ENCODE measurements around the gene IGFBP2. TPM values are rescaled to one million over a fixed set of nuclear protein-coding genes. Genes with fewer than 3 reads are reported as not detected.

Gene IGFBP2
- total RNA-seq, 1 donor from 2014 or later = 208 TPM

DNA sequence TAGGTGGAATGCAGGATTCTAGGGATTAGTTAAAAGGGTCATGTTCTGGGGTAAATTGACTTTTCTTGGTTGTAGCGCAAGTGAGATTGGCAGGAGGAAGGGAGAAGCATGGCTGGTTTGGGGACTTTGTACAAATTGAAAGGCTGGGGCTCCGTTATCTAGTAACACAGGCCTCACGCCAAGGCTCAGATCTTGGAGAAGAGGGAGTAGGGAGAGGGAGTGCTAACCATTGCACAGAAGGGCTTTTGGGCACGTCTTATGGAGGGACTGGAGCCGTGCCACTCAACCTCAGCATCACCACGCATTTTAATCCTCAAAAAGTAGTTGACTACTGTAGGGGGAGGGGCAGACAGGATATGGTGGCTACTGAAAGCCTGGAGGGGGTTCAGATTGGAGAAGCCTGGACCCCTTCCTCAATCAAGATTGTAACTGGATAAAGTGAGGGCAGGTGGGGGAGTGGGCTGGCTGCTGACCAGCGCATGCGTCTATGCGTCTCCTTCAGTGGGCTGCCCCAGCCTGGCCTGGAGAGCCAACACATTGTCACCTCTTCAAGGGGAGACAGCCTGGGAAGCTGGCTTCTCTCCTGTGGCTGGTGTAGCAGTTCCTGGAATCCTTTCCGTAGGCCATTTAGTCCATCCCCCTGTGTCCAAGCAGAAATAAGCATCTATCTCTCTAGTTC is 47.9 kb downstream of the IGFBP2 start:
- peaks cover 9% of the 10 kb centered on the region for H3K4me1 Mint-ChIP-seq (ENCODE audit: low read depth, unreplicated experiment)

GRCh38 chr2:216681683-216682082 is 48.5 kb downstream of the IGFBP2 start:
- no peaks in the 10 kb centered on the region for H3K36me3 Mint-ChIP-seq (ENCODE audit: unreplicated experiment)
- no peak overlapping the region for H3K27ac Mint-ChIP-seq (ENCODE audit: unreplicated experiment)
- no peak overlapping the region for H3K4me3 Mint-ChIP-seq (ENCODE audit: unreplicated experiment)
- no peak for DNase-seq
- H3K27me3 Mint-ChIP-seq (ENCODE audit: unreplicated experiment) = peaks cover 5% of the 10 kb centered on the region
- no peak for TF ChIP-seq CTCF (IDR thresholded peaks at IDR 0.05; ENCODE audit: partially characterized antibody, unreplicated experiment)
- peaks cover 6% of the 10 kb centered on the region for H3K9me3 Mint-ChIP-seq (ENCODE audit: unreplicated experiment)
- H3K4me1 Mint-ChIP-seq (ENCODE audit: low read depth, unreplicated experiment) = peaks cover 9% of the 10 kb centered on the region

More for the DNA sequence above, 47.9 kb downstream of the IGFBP2 start:
- Mint-ChIP-seq H3K4me3 (ENCODE audit: unreplicated experiment) (no peak overlapping the region), H3K36me3 (ENCODE audit: unreplicated experiment) (no peaks in the 10 kb centered on the region), H3K9me3 (ENCODE audit: unreplicated experiment) (peaks cover 6% of the 10 kb centered on the region), H3K27ac (ENCODE audit: unreplicated experiment) (no peak overlapping the region), H3K27me3 (ENCODE audit: unreplicated experiment) (peaks cover 5% of the 10 kb centered on the region)
- DNase-seq = no peak
- no peak for TF ChIP-seq CTCF (IDR thresholded peaks at IDR 0.05; ENCODE audit: partially characterized antibody, unreplicated experiment)

DNA sequence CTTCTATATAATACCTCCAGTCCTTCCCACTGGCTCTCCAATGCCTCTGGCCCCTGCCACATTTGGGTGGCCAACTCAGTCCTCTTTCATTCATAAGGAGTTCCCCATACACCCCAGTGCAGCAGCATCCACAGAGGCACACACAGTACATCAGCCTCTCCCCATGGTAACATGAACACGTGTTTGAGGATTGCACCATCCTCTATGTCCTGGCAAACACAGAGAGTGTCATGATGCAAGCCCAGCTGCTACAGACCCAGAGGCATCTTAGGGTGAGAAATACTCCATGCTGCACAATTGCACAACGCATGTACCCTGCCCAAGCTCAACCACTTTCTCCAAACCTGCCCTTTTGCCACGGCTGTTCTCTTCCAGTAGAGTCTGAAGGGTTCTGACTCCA is 50.6 kb downstream of the IGFBP2 start:
- TF ChIP-seq CTCF (IDR thresholded peaks at IDR 0.05; ENCODE audit: partially characterized antibody, unreplicated experiment) = no peak
- Mint-ChIP-seq H3K36me3 (ENCODE audit: unreplicated experiment) (no peaks in the 10 kb centered on the region), H3K4me1 (ENCODE audit: low read depth, unreplicated experiment) (peaks cover 11% of the 10 kb centered on the region), H3K4me3 (ENCODE audit: unreplicated experiment) (no peak overlapping the region), H3K27me3 (ENCODE audit: unreplicated experiment) (peaks cover 7% of the 10 kb centered on the region), H3K9me3 (ENCODE audit: unreplicated experiment) (peaks cover 4% of the 10 kb centered on the region), H3K27ac (ENCODE audit: unreplicated experiment) (no peak overlapping the region)
- DNase-seq = no peak

DNA sequence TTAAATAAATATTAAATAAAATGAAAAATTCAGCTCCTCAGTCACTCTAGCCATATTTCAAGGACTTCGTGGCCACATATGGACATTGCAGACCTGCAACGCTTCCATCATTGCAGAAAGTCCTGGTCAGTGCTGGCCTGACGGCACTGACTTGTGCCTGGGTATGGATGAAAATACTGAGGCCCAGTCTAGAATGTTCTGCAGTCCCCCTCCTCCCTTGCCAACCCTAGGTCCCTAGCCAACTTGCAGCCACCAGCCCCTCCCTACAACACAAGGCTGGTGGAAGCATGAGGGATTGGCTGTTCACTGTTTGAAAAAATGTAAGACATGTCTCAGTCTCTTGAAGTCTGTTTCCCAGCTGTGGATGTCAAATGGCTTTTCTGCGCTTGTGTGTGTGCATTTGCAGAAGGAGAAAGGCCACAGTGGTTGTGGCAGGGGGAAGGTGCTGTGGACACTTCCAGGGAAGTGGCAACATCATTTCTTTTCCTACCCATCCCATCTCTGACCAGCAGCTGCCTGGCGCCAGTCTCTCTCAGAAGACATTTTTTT is 52.2 kb downstream of the IGFBP2 start:
- Mint-ChIP-seq H3K36me3 (ENCODE audit: unreplicated experiment) (no peaks in the 10 kb centered on the region), H3K27me3 (ENCODE audit: unreplicated experiment) (peaks cover 2% of the 10 kb centered on the region), H3K27ac (ENCODE audit: unreplicated experiment) (no peak overlapping the region), H3K4me3 (ENCODE audit: unreplicated experiment) (no peak overlapping the region), H3K4me1 (ENCODE audit: low read depth, unreplicated experiment) (peaks cover 13% of the 10 kb centered on the region), H3K9me3 (ENCODE audit: unreplicated experiment) (peaks cover 4% of the 10 kb centered on the region)
- no peak for DNase-seq
- no peak for TF ChIP-seq CTCF (IDR thresholded peaks at IDR 0.05; ENCODE audit: partially characterized antibody, unreplicated experiment)

- no peak for TF ChIP-seq CTCF (IDR thresholded peaks at IDR 0.05; ENCODE audit: partially characterized antibody, unreplicated experiment)
- Mint-ChIP-seq H3K4me3 (ENCODE audit: unreplicated experiment) (no peak overlapping the region), H3K4me1 (ENCODE audit: low read depth, unreplicated experiment) (peaks cover 15% of the 10 kb centered on the region), H3K27me3 (ENCODE audit: unreplicated experiment) (peaks cover 4% of the 10 kb centered on the region), H3K9me3 (ENCODE audit: unreplicated experiment) (peaks cover 4% of the 10 kb centered on the region), H3K36me3 (ENCODE audit: unreplicated experiment) (no peaks in the 10 kb centered on the region), H3K27ac (ENCODE audit: unreplicated experiment) (no peak overlapping the region)
- DNase-seq = no peak
These were observed 53.9 kb downstream of the IGFBP2 start for GRCh38 chr2:216687111-216687510.
